NCI-H1694 (cell line): ENCODE results near the gene OR10J1.
"Not testable (repeated sequence)": the region's sequence is repeated elsewhere in the genome, so short reads cannot be mapped to it uniquely, and the experiment has no call there.

Source experiments
- DNase-seq: peaks from one replicate; lab custom pipeline; 2025; lab: John Stamatoyannopoulos, UW

The OR10J1 gene, protein sequence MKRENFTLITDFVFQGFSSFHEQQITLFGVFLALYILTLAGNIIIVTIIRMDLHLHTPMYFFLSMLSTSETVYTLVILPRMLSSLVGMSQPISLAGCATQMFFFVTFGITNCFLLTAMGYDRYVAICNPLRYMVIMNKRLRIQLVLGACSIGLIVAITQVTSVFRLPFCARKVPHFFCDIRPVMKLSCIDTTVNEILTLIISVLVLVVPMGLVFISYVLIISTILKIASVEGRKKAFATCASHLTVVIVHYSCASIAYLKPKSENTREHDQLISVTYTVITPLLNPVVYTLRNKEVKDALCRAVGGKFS

DNA sequence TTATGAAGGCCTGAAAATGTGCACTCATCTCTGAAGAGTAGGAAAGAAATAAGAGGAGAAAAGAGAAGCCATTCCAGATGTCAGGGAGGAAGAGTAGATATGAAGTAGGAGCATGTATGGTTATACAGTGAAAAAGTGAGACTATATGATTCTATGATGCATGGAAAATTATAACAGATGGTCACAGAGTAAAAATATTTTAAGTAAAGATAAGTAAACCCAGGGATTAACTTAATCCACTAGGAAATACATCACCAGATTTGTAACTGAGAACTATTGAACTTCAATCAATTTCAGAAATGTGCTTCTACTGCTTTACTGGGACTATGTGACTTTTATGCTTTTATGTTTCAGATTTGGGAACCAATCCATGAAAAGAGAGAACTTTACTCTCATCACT is at the start of gene OR10J1:
Gene OR10J1 (plus strand): TSS at position 301 of the 400 bp plus-strand sequence. CDS start 70 bp downstream, at position 371.
- DNase-seq: no peak

DNA sequence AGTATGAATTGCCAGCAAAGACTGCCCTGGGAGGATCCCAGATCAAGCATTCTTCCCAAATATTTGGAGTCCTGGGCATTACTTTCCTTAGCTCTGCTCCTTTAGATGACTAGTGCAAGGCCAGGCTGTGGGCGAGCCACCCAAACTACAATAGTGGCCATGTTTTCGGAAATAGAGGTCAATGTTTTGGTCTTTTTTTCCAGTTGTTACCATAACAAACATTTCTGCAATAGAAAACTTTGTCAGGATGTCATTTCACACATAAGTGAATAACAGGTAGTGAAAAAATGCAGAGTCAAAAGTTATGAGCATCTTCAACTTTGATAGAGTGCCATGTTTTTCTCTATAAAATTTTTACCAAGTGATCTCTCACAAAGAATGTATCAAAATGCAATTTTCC is 32.7 kb upstream of the OR10J1 start:
- no peak for DNase-seq

DNA sequence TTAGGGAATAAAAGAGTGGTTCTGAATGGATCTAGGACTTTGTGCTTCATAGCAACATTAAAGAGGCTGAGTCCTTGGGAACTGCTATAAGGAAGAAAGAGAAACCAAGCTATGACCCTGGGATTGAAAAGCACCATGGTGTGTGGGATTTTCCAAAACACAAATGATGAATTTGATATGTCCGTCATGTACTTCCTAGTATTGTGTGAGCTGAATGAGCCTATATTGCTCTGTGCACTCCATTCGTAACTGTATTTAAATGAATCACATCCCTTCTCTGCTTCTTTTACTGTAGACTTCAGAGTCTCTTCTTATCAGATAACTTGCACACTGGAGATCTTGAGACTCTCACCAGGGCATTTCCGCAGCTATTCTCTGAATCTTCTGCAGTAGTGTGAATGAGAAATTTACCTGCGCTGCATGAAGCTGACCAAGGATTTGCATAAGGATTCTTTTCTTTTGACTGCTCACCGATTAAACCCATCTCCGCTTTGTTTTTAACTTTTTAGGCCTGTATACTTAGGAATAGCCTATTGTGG is 30.6 kb upstream of the OR10J1 start:
- no peak for DNase-seq

DNA sequence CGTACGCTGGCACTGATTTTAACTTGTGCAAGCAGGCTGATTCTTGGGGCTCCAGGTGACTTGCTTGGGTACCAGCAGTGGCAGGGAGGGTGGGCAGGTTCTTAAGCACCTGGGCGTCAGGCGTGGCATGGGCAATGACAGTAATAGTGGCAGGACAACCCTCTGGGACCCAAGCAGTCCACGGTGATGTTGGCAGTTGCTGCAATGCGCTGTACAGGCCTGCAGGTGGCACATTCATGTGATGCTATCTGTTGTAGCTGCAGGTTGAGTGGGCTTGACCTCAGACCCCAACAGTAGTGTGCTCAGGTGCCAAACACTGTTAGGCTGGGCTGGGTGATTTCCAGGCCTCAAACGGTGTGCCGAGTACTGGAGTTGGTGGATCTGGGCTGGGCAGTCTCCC is 17.7 kb upstream of the OR10J1 start:
- DNase-seq: no peak

DNA sequence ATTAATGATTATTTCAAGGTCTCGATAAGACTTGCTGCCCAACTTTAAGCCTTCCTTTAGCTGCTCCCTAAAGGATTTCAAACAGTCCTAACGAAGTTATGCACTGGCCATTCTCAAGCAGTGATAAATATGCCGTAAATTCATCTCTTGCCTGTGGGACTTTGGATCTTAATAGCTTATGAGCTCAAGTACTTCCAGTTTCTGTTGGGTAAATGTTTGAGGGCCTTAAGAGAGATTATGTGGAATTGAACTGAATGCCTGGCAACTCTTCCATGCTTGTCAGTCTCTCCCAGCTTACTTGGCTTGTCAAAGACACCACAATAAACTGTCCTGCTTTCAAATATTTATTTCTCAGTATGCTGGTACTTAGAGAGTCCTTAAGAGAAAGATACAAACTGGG is 11.0 kb upstream of the OR10J1 start:
- DNase-seq: no peak

DNA sequence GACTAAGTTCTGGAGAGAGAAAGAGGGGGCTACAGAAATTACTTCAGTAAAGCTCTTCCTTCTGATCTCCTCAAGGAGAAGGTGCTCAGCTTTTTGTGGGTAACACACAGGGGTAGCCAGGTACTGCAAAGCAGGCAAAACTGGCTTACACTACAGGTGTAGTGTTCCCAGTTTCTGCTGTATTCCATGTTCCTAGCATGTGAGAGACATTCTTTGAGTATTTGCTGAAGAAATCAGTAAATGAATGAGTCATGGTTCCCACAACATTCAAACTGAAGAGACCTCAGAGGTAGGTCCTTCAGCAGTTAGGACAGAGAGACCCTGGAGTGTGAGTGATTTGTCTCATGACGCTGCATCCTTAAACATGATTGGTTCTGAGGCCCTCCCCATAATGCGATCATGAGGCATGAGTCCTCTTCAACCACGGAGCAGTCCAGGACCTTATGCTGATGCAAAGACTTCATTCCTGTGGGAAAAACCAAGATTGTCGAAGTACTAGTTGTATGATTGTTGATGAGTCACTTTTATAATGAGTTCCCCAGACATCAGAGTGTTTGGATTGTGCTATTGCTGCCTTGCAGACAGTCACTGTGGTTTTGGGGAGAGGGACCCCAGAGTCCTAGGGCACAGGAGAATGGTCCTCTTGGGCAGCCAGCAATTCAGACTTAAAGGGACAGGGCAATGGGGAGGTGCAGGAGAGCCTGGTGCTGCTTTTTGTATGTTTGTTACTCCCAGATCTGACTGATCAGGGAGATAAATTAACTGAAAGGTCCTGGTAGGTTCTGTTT is 10.3 kb upstream of the OR10J1 start:
- no peak for DNase-seq

DNA sequence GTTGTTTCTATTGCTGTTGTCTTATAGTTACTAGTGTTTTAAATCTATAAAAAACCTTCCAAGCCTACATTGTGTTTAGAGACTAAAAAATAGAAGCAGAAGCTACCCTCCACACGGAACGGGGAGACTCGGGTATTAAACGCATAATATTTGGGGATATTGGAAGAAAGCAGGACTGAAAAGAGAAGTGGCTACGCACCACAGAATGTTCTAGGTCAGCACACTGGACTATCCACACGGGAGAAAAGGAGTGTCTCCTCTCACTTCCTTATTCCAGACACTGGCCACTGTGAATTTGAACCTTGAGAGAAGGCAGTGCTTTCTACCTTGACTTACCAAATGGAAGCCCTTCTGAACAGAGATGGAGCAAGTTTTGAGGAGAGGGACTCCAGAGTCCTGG is 8.5 kb upstream of the OR10J1 start:
- no peak for DNase-seq

DNA sequence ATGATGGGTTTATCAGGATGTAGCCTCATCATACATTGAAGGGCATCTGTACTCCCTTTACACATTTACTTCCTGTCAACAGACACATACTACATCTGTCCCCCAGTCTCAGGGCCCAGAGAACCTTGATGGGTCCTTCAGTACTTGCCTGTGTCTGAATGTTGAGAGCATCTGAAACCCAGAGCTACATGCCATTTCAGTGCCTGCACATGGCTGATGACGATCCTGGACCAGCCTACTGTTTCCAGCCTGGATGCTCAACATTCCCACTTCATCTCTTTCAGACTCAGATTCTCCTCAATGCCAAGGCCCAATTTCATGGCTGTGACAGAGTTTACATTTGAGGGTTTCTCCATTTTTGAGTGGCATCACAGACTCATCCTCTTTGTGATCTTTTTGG is 7.6 kb upstream of the OR10J1 start, which contains the start of gene OR10J4:
Gene OR10J4 (plus strand): TSS at position 301 of the 400 bp plus-strand sequence.
- no peak for DNase-seq

DNA sequence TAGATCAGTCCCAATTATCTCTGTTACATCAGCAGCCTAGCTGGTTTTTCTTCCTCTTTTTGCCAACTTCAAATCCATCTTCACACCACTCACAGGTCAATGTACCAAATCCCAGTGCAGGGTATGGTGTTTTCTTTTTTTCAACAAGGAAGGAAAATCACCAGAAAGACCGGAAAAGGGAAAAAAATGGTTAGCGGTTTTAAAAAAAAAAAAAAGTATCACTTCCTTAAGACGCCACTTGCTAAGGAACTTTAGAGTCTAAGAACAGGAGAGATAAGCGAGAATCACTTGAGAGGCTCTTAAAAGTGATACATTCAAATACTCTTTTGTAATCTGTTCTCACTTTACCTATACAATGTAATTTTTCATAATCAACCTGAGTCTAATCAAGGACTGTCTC is 3.1 kb upstream of the OR10J1 start:
- no peak for DNase-seq

DNA sequence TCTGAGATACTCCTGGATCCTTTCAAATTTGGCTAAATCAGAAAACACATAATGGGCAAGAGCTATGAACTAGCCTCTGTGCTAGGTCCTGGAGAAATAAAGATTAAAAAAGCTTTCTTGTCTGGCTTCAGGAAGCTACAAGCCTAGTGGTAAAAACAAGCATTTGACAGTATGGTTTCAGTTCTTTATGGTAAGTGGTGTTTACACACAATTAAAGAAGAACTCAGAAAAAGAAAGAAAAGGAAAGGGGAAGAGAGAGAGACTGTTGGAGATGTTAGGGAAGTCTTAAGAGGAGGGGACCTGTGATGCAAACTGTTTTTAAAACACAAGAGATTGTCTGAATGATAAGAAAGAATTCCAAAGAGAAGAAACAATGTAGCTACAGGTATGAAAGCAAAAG is 1.8 kb downstream of the OR10J1 start:
- DNase-seq: no peak

DNA sequence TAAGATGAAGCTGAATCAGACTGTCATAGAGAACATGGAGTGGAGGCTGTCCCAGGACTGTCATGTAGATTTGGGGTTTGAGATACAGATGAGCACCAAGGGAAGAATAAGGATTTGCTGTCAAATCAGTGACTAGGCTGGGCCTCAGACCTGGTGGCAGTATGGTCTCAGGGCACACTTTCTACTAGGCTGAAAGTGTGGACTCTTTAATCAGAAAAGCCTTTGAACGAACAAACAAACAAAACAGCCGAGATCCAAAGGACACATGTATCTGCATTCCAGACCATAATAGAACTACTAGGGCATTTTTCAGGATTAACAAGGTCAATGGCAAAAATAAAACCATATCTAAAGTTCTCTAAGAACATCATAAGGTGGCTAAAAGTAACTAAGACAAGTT is 2.9 kb downstream of the OR10J1 start:
- no peak for DNase-seq

DNA sequence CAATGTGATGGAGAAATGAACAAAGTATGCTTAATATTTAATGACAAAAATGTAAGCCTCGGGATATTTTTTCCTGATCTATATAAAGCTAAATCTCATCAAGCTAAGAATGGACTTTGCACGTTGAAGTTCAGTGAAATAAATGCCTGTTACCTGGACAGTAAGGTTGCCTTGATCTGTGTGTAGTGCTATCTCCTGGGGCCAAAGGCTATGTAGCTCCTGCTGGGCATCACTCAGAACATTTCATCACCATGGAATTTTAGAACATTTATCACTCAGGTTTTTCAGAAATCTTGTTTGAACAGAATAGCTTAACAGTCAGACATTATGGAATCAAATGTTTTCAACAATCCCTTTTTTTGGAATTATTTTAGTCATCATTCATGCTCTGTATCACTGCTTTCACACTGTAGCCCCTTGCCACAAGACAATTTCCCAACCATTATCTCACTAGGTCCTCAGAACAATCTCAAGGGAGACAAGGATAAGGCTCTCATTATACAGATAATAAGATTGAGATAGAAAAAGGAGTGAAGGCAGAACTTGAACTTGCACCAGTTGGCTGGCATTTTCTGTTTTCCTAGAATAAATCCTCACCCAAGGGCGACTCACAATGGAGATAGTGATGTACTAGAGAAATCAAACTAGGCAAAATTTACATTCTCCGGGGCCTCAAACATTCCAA is 3.7 kb downstream of the OR10J1 start:
- no peak for DNase-seq

DNA sequence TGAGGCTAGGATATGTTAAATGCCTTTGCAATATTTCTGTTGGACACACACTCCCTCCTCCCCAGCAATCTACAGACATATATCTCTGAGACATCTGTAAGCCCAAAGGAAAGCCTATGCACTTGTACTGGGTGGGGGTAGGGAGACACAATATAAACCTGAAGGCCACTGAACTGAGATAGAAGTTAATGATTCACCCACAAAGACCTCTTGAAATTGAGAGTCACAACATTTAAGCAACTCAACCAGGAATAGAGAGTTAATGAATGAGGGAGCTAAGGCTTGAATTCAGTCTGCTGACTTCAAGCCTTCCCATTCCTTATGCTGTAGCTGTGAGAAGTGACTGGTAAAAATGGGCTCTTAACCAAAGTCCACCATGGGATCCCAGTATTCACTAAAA is 5.0 kb downstream of the OR10J1 start:
- DNase-seq: no peak

DNA sequence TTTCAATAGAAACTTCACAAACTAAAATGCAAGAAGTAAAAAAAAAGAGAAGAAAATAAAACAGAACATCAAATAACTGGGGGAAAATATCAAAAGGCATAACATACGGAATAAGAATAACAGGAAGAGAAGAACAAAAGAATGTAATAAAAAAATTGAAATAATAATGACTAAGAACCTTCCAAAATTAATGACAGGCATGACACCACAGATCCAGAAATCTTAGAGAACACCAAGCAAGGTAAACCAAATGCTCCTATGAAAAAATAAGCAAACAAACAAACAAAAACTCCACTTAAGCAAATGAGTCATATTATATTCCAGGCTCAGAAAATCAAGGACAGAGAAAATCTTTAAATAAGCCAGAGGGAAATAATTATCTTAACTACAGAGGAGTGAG is 8.7 kb downstream of the OR10J1 start:
- no peak for DNase-seq

DNA sequence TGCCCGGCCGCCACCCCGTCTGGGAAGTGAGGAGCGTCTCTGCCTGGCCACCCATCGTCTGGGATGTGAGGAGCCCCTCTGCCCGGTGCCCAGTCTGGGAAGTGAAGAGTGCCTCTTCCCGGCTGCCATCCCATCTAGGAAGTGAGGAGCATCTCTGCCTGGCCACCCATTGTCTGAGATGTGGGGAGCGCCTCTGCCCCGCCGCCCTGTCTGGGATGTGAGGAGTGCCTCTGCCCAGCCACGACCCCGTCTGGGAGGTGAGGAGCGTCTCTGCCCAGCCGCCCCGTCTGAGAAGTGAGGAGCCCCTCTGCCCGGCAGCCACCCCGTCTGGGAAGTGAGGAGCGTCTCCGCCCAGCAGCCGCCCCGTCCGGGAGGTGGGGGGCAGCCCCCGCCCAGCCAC is 10.1 kb downstream of the OR10J1 start:
- not testable (repeated sequence) for DNase-seq

DNA sequence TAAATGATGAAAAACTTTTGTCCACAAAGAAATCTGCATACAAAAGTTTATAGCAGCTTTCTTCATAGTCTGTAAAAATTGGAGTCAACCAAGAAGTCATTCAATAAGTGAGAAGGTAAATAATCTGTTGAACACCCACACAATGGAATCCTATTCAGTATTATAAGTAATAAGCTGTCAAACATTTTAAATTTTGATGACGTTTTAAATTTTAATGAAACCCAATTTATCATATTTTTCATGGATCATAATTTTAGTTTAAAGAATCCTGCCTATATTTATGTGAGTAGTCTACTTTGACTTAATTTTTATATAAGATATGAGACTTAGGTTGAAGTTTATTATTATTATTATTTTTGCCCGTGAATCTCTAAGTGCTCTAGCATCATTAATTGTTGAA is 20.0 kb downstream of the OR10J1 start:
- DNase-seq: no peak

DNA sequence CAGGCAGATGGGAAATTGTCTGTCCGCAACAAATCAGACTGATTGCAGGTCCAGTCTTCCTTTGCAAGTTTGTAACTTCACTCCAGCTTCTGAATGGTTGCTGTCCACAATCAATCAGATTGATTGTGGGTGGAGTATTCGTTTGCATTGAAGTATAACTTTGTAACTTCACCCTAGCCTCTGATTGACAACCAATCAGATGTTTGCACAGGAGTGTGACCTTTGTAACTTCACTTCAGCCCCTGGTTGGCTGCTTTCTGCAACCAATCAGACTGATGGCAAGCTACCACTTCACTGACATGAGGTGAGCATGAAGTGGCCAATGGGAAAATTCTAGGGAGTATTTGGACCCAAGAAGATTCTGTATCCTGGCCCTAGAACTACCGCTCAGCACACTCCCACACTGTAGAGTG is 25.7 kb downstream of the OR10J1 start:
- DNase-seq: no peak

DNA sequence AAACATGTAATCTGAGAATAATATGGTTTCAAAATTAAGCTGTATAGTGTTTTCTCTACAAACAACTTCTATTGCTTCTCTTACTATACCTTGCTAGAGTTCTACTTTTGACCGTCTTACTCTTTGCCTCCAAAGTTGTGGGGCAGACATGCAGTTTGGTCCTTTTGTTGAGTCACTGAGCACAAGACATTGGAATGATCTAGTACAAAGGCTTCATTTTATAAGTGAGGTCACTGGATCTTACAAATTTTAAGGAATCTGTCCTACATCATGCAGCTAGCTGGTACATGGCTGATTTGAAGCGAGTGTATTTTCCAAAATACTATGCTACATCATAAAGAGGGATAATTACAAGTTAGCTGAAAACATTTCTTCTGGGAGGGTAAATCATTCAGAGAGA is 28.8 kb downstream of the OR10J1 start:
- no peak for DNase-seq

DNA sequence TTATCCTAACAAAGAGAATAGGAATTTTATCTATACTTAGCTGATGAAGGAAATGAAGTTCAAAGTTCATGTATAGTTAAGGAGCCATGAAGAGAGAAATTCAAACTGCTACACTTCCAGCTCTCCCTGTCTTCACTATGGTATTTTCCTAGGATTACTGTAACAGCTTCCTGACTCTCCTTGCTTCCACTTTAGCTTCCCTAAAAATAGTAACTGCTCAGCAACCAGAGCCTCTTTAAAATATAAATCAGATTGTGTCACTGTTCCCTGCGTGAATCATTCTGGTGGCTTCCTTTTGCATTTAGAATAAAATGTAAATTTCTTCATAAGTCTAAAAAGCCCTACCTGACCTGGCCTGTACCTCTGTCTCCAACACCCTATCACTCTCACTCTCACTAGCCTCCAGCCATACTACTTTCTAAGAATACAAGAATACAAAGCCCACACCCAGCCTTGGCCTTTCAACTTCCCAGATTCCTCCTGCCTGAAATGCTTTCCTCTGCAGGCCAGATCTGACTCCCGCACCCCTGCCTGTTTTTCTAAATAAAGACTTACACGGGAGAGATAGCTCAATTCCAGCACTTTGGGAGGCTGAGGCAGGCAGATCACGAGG is 30.5 kb downstream of the OR10J1 start:
- DNase-seq: no peak

DNA sequence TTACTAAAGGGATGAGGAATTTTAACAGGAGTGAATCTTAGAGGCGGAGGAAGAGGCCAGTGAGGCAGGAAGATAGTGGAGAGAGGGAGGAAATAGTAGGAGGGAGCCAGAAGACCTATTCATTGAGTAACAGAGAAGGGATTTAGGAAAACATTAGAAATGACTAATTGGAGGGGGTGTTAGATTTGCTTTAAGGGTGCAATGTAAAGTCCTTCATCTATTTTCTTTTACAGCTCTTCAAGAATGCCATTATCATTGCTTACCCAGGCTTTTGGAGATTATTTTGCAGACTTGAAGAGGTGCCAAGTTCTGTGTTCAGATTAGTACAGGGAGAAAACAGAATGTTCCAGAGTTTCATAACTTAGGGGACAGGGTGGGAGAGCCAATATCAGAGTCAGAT is 33.8 kb downstream of the OR10J1 start:
- DNase-seq: no peak

DNA sequence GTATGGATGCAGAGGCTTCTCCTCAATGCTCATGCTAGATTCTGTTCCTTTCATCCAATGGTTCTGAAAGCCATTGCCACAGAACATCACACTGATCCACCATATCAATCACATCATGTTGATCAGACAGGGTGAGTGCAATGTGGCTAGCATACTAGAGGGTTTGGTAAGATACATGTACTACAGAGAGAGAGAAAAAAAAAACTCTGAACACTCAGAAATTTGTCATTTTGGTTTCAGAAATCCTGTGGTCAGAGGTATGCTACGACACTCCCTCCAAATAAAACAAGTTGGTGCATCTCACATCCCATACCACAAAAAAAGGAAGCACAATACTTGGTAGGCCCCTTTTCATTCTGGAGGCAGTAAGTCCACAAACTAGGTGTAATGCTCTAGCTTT is 35.4 kb downstream of the OR10J1 start:
- no peak for DNase-seq

DNA sequence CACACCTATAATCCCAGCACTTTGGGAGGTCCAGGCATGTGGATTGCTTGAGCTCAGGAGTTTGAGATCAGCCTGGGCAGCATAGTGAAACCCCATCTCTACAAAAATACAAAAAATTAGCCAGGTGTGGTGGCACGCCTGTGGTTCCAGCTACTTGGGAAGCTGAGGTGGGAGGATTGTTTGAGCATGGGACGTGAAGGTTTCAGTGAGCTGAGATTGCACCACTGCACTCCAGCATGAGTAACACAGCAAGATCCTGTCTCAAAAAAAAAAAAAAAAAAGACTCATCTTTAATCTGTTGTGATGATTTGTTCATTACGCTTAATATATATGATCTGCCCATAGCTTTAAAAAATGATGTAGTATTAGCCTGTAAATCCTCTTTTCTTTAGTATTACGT is 44.0 kb downstream of the OR10J1 start:
- no peak for DNase-seq
